ENCODE results near the gene PTOV1.

The PTOV1 gene

GRCh38 chr19:49876422-49877019 lies 25.6 kb downstream of the PTOV1 start (continued):
- TF ChIP-seq ZNF280D (tag by site-specific recombination; IDR thresholded peaks at IDR 0.05) (0 out of 2 replicates have a peak, but pooled peaks have one; percentile 43), ZNF692 (tag by site-specific recombination; IDR thresholded peaks at IDR 0.05) (0 out of 2 replicates have a peak, but pooled peaks have one; percentile 40), KLF17 (tag by site-specific recombination; IDR thresholded peaks at IDR 0.05) (peak; percentile 33; the same call in 1 of the 2 replicates), PBX3 (CRISPR knock-in tag; IDR thresholded peaks at IDR 0.05) (no peak), SP3 (tag by site-specific recombination; IDR thresholded peaks at IDR 0.05) (peak; percentile 95), PRDM10 (tag by site-specific recombination; IDR thresholded peaks at IDR 0.05) (no peak), ZNF302 (tag by site-specific recombination; IDR thresholded peaks at IDR 0.05; ENCODE audit: low read depth) (no peak), ZNF792 (tag by site-specific recombination; IDR thresholded peaks at IDR 0.05) (no peak; the same call in 1 of the 2 replicates), ZNF148 (tag by site-specific recombination; IDR thresholded peaks at IDR 0.05; ENCODE audit: borderline replicate concordance) (no peak)

All from HEK293 (cell line).